GM21381 (cell line): ENCODE data around the gene RUNX1.
"Not testable (repeated sequence)": the region's sequence is repeated elsewhere in the genome, so short reads cannot be mapped to it uniquely, and the experiment has no call there.

Experiments used
- ATAC-seq: cut with Tn5 transposase; IDR thresholded peaks from one replicate; pipeline ENCODE4 v1.9.1; 2021; ENCODE audit warnings: mild to moderate bottlenecking, moderate library complexity; ENCODE audit not compliant: unreplicated experiment

Gene RUNX1

DNA sequence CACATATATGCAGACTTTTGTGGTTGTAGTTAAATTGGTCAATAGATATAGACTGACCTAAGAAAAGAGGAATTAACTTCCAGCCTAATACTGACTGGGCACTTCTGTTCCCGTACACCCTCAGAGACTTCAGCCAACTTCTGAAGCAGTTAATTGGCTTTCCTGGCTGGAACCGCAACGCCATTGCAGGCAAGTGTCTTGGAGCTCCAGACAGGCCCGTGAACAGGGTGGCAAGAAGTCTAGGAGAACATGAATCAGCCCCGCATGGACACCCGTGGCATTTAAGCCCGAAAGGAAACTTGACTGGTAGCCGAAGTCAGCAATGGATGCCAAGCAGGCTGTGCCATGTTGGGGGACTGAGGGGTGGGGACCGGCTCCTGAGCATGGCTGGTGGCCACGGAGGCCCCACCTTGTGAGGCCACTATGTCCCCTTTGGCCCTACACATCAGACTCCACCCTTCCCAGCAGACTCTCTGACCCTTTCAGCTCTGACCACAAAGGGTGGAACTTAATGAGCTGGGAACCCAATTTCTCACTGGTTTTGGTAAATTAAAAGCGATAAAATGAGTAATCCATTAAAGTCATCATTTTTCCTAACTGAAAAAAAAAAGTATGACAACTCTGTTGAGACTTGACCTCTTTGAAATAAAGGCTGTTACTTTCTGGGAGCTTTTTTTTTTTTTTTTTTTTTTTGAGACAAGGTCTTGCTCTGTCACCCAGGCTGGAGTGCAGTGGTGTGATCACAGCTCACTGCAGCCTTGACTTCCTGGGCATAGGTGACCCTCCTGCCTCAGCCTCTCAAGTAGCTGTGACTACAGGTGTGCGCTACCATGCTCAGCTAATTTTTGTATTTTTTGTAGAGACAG is 54.1 kb downstream of the RUNX1 start:
- ATAC-seq = no peak

- not testable (repeated sequence) for ATAC-seq
These were observed 55.6 kb downstream of the RUNX1 start for GRCh38 chr21:34993521-34993921.

GRCh38 chr21:34992736-34993398 is 56.2 kb downstream of the RUNX1 start:
- no peak for ATAC-seq

- ATAC-seq = no peak
These were observed 56.9 kb downstream of the RUNX1 start for GRCh38 chr21:34992180-34992579.

DNA sequence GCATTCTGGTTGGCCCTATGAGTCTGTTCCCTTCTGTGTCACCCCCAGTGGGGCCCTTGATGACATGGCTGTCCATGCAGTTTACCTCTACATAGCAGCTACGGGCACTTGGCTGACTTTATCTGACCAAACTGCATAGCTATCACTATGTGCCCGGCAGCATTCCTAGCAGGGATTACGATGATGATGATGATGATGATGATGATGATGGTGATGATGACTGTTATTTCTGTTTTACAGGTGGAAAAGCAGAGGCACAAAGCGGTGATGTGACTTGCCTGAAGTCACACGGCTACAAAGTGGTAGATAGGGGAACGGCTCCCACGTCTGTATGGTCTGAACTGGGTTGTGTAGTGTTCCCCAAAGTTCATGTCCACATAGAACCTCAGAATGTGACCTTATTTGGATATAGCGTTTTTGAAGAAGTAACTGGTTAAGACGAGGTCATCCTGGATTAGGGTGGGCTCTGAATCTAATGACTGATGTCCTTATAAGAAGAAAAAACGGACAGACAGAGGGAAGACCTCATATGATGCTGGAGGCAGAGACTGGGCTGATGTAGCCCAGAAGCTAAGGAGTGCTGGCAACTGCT is 57.6 kb downstream of the RUNX1 start:
- no peak for ATAC-seq

GRCh38 chr21:34990842-34991241 is 58.3 kb downstream of the RUNX1 start:
- ATAC-seq = no peak

DNA sequence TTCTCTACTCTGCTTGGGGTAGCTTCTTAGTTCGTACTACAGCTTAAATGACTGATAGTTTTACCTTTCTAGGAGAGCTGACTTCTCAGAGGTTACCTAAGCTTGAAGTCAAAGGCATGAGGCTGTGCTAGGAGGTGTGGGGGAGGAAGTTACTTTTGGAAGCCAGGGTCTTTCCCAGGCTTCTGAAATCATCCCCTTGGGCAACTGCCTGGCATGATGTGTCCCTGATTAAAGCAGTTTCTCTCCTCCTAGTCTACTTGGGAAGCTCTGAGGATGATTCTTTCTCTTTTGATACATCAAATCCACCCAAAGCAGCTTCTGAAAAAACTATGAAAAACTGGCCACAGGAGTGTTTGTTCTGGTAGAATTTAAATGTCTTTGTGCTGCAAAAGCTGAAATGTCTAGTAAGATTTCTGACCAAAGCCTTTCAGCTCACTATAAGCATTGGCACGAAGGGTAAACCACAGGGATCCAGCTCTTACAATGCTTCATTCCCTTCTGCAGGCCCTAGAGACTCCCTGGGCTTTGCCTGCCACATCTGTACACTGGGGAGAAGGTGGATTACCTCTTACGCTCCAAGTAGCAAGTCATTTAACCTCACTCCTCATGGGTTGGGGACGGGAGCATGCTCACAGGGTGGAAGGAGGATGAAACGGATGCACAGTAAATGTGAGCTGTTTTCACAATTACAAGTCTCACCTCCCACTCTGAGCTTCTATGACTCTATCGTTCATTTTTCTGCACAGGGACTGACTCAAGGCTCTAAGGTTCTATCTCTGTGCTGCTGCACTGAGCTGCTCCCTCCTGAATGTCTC is 59.6 kb downstream of the RUNX1 start:
- no peak for ATAC-seq

DNA sequence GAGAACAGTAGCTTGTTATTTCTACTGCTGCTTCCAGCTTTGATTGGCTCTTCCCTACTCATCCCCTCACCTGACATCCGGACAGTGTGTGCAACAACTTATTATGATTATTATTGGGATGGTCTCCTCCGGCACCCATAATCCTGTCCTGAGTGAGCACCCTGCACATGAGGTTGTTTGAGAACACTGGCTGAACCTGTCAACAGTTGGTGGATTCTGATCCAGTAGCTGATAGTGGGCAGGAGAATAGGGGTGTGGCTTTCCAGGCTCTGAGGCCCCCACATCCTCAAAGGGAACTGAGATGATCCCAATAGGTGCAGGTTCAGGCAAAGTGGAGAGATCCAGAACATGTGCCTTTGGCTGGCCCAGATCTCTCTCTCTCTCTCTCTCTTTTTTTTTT is 60.5 kb downstream of the RUNX1 start:
- ATAC-seq = no peak

DNA sequence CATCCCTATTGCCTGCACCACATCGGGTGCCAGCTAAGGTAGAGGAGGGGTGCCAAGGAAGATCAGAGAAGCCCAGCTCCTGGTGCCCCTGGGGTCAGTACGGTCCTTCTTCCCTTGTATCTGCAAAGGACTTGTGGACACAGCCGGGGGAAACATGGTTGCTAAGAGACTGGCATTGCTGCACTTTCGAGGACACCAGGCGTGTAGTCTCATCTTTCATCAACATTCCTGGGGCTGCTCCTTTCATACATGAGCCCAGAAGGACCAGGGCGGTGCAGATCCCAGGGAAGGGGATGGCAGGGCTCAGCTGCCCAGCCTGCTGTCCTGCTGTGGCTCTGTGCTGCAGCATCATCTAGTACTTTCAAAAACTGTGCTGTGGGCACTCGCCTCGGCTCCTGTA is 61.0 kb downstream of the RUNX1 start:
- no peak for ATAC-seq

DNA sequence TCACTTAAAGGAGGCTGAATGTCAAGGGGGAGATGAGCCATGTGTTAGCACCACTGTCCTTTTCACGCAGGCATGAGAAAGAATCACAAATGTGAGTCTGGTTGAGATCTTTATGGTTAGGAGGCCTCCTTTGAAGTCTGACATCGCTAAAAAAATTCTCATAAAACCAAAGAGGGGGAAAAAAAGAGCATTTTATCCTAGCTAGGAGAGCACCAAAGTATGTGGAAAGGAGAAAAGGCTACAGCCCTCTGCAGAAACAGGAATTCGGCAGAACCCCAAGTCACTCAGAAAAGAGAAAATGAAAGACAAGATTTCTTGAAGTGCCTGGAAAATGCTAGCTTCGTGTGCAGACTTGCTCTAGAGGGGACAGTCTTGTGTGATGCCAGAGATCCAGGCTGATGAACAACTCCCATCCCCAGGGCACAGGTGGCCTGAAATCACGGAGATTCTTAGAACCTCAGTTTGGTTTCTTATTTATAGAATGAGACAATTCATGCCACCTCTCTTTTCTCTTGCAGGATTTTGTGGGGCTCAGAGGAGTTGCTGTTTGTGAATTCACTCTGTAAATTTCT is 61.5 kb downstream of the RUNX1 start:
- no peak for ATAC-seq

DNA sequence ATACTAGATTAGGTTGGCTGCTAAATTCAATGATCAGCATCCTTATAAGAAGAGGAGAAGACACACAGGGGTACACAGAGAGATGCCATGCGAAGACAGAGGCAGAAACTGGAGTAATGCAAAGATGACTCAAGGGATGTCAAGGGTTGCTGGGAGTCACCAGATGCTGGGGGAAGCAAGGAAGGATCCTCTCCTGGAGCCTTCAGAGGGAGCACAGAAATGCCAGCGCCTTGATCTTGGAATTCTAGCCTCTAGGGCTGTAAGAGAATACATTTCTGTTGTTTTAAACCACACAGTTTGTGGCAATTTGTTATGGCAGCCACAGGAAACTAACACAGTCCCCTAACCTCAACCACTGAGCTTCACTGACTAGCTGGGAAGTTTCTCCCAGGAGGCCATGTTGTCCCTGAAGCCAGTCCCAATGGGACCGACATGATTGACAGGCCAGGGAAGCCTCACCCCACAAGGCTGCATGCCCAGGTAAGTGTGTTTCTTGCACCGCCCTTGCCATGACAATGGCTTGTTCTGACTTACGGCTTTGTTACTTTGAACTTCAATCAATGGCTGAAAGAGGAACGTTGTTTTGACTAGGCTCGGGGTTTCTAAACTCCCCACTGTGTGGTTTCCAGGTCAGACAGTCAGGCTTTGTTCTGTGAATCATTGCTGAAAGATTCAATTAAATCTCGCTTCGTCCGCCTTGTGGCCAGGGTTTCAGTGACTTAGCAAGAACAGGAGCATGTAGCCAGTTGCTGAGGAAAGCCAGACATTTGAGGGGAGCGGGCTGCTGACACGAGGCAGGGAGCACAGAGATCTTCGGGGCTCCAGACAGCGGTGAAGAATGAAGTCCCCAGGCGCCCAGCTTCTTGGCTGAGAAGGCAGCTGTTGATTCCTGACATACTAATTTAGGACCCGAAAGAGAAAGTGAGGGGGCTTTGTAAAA is 62.3 kb downstream of the RUNX1 start:
- ATAC-seq = peak; percentile 66

GRCh38 chr21:34984356-34985058 is 64.6 kb downstream of the RUNX1 start:
- ATAC-seq = no peak

- no peak for ATAC-seq
These were observed 65.4 kb downstream of the RUNX1 start for GRCh38 chr21:34983680-34984086.

DNA sequence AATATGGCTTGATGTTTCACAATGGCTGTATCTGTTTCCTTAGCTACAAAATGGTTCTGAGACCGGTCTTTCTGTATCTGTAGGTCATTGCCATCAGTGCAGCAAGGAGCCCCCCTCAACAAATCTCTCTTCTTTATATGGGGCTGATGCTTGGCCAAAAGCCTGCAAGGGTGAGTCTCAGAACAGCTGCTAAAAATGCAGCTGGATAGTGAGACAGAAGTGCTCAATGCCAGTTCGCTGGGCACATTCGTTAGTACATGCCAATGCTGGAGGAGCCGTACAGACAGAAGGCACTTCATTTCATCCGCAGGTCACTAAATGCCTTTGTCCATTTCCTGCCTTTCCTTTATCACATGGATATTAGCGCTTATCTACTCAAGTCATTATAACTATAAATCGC is 67.3 kb downstream of the RUNX1 start:
- ATAC-seq = no peak

DNA sequence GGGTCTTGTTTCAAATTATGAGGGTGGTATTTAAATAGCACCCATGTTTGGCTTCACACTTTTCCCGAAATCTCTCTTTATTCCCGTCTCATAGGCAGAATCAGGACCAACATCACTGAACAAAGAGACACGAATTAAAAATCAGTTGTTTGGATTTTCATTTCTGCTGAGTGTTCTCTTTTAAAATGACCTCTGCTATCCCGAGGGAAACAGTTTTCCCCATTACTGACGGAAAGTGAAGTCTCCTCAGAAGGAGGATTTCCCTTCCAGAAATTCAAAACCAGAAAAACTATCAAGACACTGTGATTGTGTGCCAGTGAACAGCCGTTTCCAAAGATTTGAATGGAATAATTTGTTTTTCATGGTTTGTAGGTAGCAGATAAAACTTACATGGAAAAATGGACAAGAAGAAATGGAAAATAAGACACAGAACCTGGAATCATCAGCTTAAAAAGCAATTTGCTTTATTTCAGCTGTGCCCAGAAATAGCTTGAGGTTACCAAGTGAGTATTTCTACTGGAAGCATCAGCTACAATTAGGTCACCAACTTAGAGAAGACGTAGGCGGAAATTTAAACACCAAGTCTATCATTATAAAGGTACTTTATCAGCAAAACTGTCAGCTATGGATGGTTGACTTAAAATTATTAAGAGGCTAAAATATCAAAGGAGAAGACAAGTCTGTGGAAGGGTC is 68.5 kb downstream of the RUNX1 start:
- ATAC-seq = no peak

- ATAC-seq = no peak
These were observed 69.7 kb downstream of the RUNX1 start for GRCh38 chr21:34979383-34979782.

DNA sequence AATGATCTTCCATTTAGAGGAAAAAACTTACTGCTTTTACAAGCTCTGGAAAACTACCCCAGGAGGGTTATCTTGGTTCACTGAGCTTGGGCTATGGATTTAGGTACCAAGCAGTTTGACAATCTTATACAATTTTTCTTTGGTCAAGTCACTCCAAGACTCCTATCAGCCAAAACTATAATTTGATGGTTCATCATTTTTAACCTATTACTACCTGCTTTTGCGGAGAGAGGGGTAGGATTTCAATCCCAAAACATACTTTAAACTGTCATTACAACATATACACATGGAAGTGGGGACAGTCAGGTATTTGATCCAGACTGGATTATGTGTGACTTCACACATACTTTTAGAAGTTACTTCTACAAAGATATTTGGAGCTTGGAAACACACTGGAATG is 71.8 kb downstream of the RUNX1 start:
- ATAC-seq = no peak

GRCh38 chr21:34974162-34974981 is 74.7 kb downstream of the RUNX1 start:
- peak; percentile 86 for ATAC-seq
